Measurements from ENCODE around the gene ZSWIM5.
"Not testable (repeated sequence)": the region's sequence is repeated elsewhere in the genome, so short reads cannot be mapped to it uniquely, and the experiment has no call there.

Gene ZSWIM5

DNA sequence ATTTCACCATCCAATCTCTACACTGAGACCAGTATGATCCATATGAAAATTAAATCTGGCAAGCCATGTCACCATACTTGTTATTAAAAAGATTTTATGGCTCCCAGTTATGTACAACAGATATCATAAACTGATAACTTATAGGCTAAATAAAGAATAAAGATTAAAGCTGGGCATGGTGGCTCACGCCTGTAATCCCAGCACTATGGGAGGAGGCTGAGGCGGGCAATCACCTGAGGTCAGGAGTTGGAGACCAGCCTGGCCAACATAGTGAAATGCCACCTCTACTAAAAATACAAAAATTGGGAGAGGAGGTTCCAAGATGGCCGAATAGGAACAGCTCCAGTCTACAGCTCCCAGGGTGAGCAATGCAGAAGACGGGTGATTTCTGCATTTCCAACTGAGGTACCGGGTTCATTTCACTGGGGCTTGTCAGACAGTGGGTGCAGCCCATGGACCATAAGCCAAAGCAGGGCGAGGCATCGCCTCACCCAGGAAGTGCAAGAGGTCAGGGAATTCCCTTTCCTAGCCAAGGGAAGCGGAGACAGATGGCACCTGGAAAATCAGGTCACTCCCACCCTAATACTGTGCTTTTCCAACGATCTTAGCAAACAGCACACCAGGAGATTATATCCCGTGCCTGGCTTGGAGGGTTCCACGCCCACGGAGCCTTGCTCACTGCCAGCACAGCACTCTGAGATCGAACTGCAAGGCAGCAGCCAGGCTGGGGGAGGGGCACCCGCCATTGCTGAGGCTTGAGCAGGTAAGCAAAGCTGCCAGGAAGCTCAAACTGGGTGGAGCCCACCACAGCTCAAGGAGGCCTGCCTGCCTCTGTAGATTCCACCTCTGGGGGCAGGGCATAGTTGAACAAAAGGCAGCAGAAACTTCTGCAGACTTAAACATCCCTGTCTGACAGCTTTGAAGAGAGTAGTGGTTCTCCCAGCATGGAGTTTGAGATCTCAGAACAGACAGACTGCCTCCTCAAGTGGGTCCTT, 44.1 kb downstream of the ZSWIM5 start:
- H3K18ac ChIP-seq (ENCODE audit: low read length); H2BK5ac ChIP-seq (ENCODE audit: low read depth, low read length, poor library complexity); H3K79me1 ChIP-seq (ENCODE audit: low read length); H3K14ac ChIP-seq (ENCODE audit: low read length); H3K9me3 ChIP-seq (ENCODE audit: insufficient read depth, low read depth, low read length); H2BK120ac ChIP-seq (ENCODE audit: insufficient read depth, low read length, poor library complexity); DNase-seq; H4K12ac ChIP-seq (ENCODE audit: low read depth, low read length); H3K4ac ChIP-seq (ENCODE audit: low read depth, low read length); H2AK5ac ChIP-seq (ENCODE audit: low read length); H3K4me3 ChIP-seq (ENCODE audit: low read depth, low read length); H3K4me2 ChIP-seq (ENCODE audit: low read length); H2AFZ ChIP-seq (ENCODE audit: insufficient read depth, low read length, poor library complexity); H4K8ac ChIP-seq (ENCODE audit: low read depth, low read length); H3K4me1 ChIP-seq (ENCODE audit: control insufficient read depth in 1 of 2, insufficient read depth in 2 of 2, low read length in 2 of 2); H3K27ac ChIP-seq (ENCODE audit: low read depth, low read length); H2BK12ac ChIP-seq (ENCODE audit: low read length); H3K23ac ChIP-seq (ENCODE audit: low read length); H3K79me2 ChIP-seq (ENCODE audit: control insufficient read depth, insufficient read depth, low read length, poor library complexity); H3K9ac ChIP-seq (ENCODE audit: low read length); H3K27me3 ChIP-seq (ENCODE audit: insufficient read depth, low read length); H4K91ac ChIP-seq (ENCODE audit: low read depth, low read length); H3K36me3 ChIP-seq (ENCODE audit: control insufficient read depth in 1 of 2, insufficient read depth in 2 of 2, low read length in 2 of 2): not testable (repeated sequence)
- WGBS (ENCODE audit: extremely low coverage, insufficient coverage, insufficient read length), result no CpG with 5 or more reads among the region's 14 CpGs

DNA sequence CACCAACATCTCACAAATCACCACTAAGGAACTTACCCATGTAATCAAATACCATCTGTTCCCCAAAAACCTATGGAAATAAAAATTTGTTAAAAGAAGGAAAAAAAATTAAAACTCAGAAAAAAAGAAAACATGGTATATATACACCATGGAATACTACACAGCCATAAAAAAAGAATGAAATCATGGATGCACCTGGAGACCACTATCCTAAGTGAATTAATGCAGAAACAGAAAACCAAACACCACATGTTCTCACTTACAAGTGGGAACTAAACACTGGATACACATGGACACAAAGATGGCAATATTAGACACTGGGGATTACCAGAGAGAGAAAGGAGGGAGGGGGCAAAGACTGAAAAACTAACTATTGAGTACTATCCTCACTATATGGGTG, 50.4 kb downstream of the ZSWIM5 start:
- no peak overlapping the region for H3K4ac ChIP-seq (ENCODE audit: low read depth, low read length)
- H2BK12ac ChIP-seq (ENCODE audit: low read length), result no peak overlapping the region
- H3K9me3 ChIP-seq (ENCODE audit: insufficient read depth, low read depth, low read length), result no peaks in the 10 kb centered on the region

DNA sequence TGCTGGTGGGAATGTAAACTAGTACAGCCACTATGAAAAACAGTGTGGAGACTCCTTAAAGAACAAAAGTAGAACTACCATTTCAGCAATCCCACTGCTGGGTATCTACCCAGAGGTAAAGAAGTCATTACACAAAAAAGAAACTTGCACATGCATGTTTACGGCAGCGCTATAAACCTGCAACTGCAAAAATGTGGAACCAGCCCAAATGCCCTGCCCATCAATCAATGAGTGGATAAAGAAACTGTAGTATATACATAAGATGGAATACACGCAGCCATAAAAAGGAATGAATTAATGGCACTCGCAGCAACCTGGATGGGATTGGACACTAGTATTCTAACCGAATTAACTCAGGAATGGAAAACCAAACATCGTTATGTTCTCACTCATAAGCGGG, 51.0 kb downstream of the ZSWIM5 start:
- H3K4me2 ChIP-seq (ENCODE audit: low read length), result no peak overlapping the region
- H3K4me3 ChIP-seq (ENCODE audit: low read depth, low read length), result no peak overlapping the region
- no peak overlapping the region for H2BK5ac ChIP-seq (ENCODE audit: low read depth, low read length, poor library complexity)
- no peak overlapping the region for H3K18ac ChIP-seq (ENCODE audit: low read length)
- H4K8ac ChIP-seq (ENCODE audit: low read depth, low read length), result no peak overlapping the region
- H2AFZ ChIP-seq (ENCODE audit: insufficient read depth, low read length, poor library complexity), result no peak overlapping the region
- H3K27me3 ChIP-seq (ENCODE audit: insufficient read depth, low read length), result no peaks in the 10 kb centered on the region
- no peak overlapping the region for H3K4ac ChIP-seq (ENCODE audit: low read depth, low read length)
- H3K14ac ChIP-seq (ENCODE audit: low read length), result no peak overlapping the region
- H3K27ac ChIP-seq (ENCODE audit: low read depth, low read length), result no peak overlapping the region
- H2AK5ac ChIP-seq (ENCODE audit: low read length), result no peak overlapping the region
- H3K79me2 ChIP-seq (ENCODE audit: control insufficient read depth, insufficient read depth, low read length, poor library complexity), result no peaks in the 10 kb centered on the region
- no peak overlapping the region for H4K91ac ChIP-seq (ENCODE audit: low read depth, low read length)
- no peak overlapping the region for H3K9ac ChIP-seq (ENCODE audit: low read length)
- H3K23ac ChIP-seq (ENCODE audit: low read length), result no peak overlapping the region
- no peaks in the 10 kb centered on the region for H3K9me3 ChIP-seq (ENCODE audit: insufficient read depth, low read depth, low read length)
- no peaks in the 10 kb centered on the region for H3K4me1 ChIP-seq (ENCODE audit: control insufficient read depth in 1 of 2, insufficient read depth in 2 of 2, low read length in 2 of 2)
- H3K79me1 ChIP-seq (ENCODE audit: low read length), result no peaks in the 10 kb centered on the region
- no peak for DNase-seq
- H4K12ac ChIP-seq (ENCODE audit: low read depth, low read length), result no peak overlapping the region
- H2BK12ac ChIP-seq (ENCODE audit: low read length), result no peak overlapping the region
- H2BK120ac ChIP-seq (ENCODE audit: insufficient read depth, low read length, poor library complexity), result no peak overlapping the region
- no peaks in the 10 kb centered on the region for H3K36me3 ChIP-seq (ENCODE audit: control insufficient read depth in 1 of 2, insufficient read depth in 2 of 2, low read length in 2 of 2)
- no CpG with 5 or more reads among the region's 7 CpGs for WGBS (ENCODE audit: extremely low coverage, insufficient coverage, insufficient read length)

More for the DNA sequence above, 50.4 kb downstream of the ZSWIM5 start:
- Histone ChIP-seq H3K14ac (ENCODE audit: low read length) (no peak overlapping the region), H3K27ac (ENCODE audit: low read depth, low read length) (no peak overlapping the region), H3K79me1 (ENCODE audit: low read length) (no peaks in the 10 kb centered on the region), H4K91ac (ENCODE audit: low read depth, low read length) (no peak overlapping the region), H4K8ac (ENCODE audit: low read depth, low read length) (no peak overlapping the region), H3K36me3 (ENCODE audit: control insufficient read depth in 1 of 2, insufficient read depth in 2 of 2, low read length in 2 of 2) (no peaks in the 10 kb centered on the region), H4K12ac (ENCODE audit: low read depth, low read length) (no peak overlapping the region), H2BK5ac (ENCODE audit: low read depth, low read length, poor library complexity) (no peak overlapping the region), H3K4me1 (ENCODE audit: control insufficient read depth in 1 of 2, insufficient read depth in 2 of 2, low read length in 2 of 2) (no peaks in the 10 kb centered on the region), H3K18ac (ENCODE audit: low read length) (no peak overlapping the region), H3K9ac (ENCODE audit: low read length) (no peak overlapping the region), H3K79me2 (ENCODE audit: control insufficient read depth, insufficient read depth, low read length, poor library complexity) (no peaks in the 10 kb centered on the region), H3K4me3 (ENCODE audit: low read depth, low read length) (no peak overlapping the region), H2BK120ac (ENCODE audit: insufficient read depth, low read length, poor library complexity) (no peak overlapping the region), H2AK5ac (ENCODE audit: low read length) (no peak overlapping the region), H2AFZ (ENCODE audit: insufficient read depth, low read length, poor library complexity) (no peak overlapping the region), H3K27me3 (ENCODE audit: insufficient read depth, low read length) (no peaks in the 10 kb centered on the region), H3K4me2 (ENCODE audit: low read length) (no peak overlapping the region), H3K23ac (ENCODE audit: low read length) (no peak overlapping the region)
- DNase-seq, result no peak

DNA sequence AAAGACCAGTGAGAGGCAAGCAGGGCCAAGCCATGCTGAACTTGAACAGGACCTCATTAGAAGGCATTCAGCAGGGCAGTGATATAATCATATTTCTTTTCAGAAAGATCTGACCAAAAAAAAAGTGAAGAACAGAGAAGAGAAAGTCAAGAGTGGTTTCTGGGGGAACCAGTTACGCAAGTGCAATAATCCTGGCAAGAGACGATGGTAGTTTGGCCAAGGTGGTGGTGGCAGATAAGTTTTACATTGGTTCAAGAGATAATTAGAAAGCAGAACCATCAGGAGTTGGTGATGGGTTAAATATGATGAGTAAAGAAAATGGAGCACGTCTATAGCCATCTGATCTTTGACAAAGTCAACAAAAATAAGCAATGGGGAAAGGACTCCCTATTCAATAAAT, 54.3 kb downstream of the ZSWIM5 start:
- Histone ChIP-seq H3K79me1 (ENCODE audit: low read length) (no peaks in the 10 kb centered on the region), H2BK12ac (ENCODE audit: low read length) (no peak overlapping the region), H3K36me3 (ENCODE audit: control insufficient read depth in 1 of 2, insufficient read depth in 2 of 2, low read length in 2 of 2) (no peaks in the 10 kb centered on the region), H2AFZ (ENCODE audit: insufficient read depth, low read length, poor library complexity) (no peak overlapping the region), H3K4me3 (ENCODE audit: low read depth, low read length) (no peak overlapping the region), H2AK5ac (ENCODE audit: low read length) (no peak overlapping the region), H4K91ac (ENCODE audit: low read depth, low read length) (no peak overlapping the region), H3K27me3 (ENCODE audit: insufficient read depth, low read length) (no peaks in the 10 kb centered on the region), H2BK120ac (ENCODE audit: insufficient read depth, low read length, poor library complexity) (no peak overlapping the region), H3K4me1 (ENCODE audit: control insufficient read depth in 1 of 2, insufficient read depth in 2 of 2, low read length in 2 of 2) (no peaks in the 10 kb centered on the region), H4K8ac (ENCODE audit: low read depth, low read length) (no peak overlapping the region), H3K18ac (ENCODE audit: low read length) (no peak overlapping the region), H3K9ac (ENCODE audit: low read length) (no peak overlapping the region), H3K9me3 (ENCODE audit: insufficient read depth, low read depth, low read length) (no peaks in the 10 kb centered on the region), H2BK5ac (ENCODE audit: low read depth, low read length, poor library complexity) (no peak overlapping the region), H3K23ac (ENCODE audit: low read length) (no peak overlapping the region), H3K4ac (ENCODE audit: low read depth, low read length) (no peak overlapping the region), H3K4me2 (ENCODE audit: low read length) (no peak overlapping the region), H3K27ac (ENCODE audit: low read depth, low read length) (no peak overlapping the region), H4K12ac (ENCODE audit: low read depth, low read length) (no peak overlapping the region), H3K14ac (ENCODE audit: low read length) (no peak overlapping the region), H3K79me2 (ENCODE audit: control insufficient read depth, insufficient read depth, low read length, poor library complexity) (no peaks in the 10 kb centered on the region)
- no peak for DNase-seq
- WGBS (ENCODE audit: extremely low coverage, insufficient coverage, insufficient read length), result no CpG with 5 or more reads among the region's 3 CpGs

All from trophoblast cell (in vitro differentiated cells and primary cell).